Neural cell (in vitro differentiated cells): ENCODE results near the gene TSGA10. TPM values are rescaled to one million over a fixed set of nuclear protein-coding genes. Genes with fewer than 3 reads are reported as not detected.
"Not testable (repeated sequence)": the region's sequence is repeated elsewhere in the genome, so short reads cannot be mapped to it uniquely, and the experiment has no call there.

Experiments used
- H2AFZ ChIP-seq: fragments of 200-600, 300-800 bp; sonication (generic), shearing (Covaris generic); 2 replicates; pipeline ENCODE4 v1.6.0; 2014; ENCODE audit warnings: low read depth, mild to moderate bottlenecking, antibody characterized with exemption, low read length, moderate library complexity
- H3F3A ChIP-seq: fragments of 200-600 bp; shearing (Covaris generic); 2 replicates; pipeline ENCODE4 v1.6.1; 2016; ENCODE audit warnings: mild to moderate bottlenecking, moderate library complexity, mixed read lengths, antibody characterized with exemption, low read length; ENCODE audit not compliant: insufficient read depth, poor library complexity, severe bottlenecking
- H3K27ac ChIP-seq: fragments of 200-600, 300-800 bp; sonication (generic), shearing (Covaris generic); 2 replicates; pipeline ENCODE4 v1.5.1; 2014; ENCODE audit warnings: mild to moderate bottlenecking, low read length, moderate library complexity
- H3K27me3 ChIP-seq: fragments of 300-800, 200-600 bp; sonication (generic), shearing (Covaris generic); 2 replicates; pipeline ENCODE4 v1.6.0; 2014; ENCODE audit warnings: mild to moderate bottlenecking, low read depth, low read length, moderate library complexity; ENCODE audit not compliant: insufficient read depth
- H3K36me3 ChIP-seq: fragments of 300-800, 200-600 bp; sonication (generic), shearing (Covaris generic); 2 replicates; pipeline ENCODE4 v1.5.1; 2014; ENCODE audit warnings: mild to moderate bottlenecking, antibody characterized with exemption, low read length, moderate library complexity; ENCODE audit not compliant: insufficient read depth
- H3K4me2 ChIP-seq: fragments of 300-800, 200-600 bp; sonication (generic), shearing (Covaris generic); 2 replicates; pipeline ENCODE4 v1.6.0; 2014; ENCODE audit warnings: mild to moderate bottlenecking, low read length
- H3K4me3 ChIP-seq: fragments of 300-800, 200-600 bp; sonication (generic), shearing (Covaris generic); 2 replicates; pipeline ENCODE4 v1.5.1; 2014; ENCODE audit warnings: mild to moderate bottlenecking, low read length, moderate library complexity
- H3K79me2 ChIP-seq: fragments of 200-600 bp; shearing (Covaris generic); replicated peaks from 2 replicates; pipeline ENCODE4 v1.6.0; 2014; ENCODE audit warnings: mild to moderate bottlenecking, low read length, moderate library complexity; ENCODE audit not compliant: insufficient read depth
- H3K9ac ChIP-seq: fragments of 300-800, 200-600 bp; sonication (generic), shearing (Covaris generic); 2 replicates; pipeline ENCODE4 v1.6.1; 2016; ENCODE audit warnings: mild to moderate bottlenecking, low read length, mixed read lengths
- H3K9me2 ChIP-seq: fragments of 200-600 bp; shearing (Covaris generic); 2 replicates; pipeline ENCODE4 v1.6.1; 2016; ENCODE audit warnings: mild to moderate bottlenecking, low read length, mixed read lengths; ENCODE audit not compliant: insufficient read depth
- H3K9me3 ChIP-seq: fragments of 200-600, 300-800 bp; sonication (generic), shearing (Covaris generic); 2 replicates; pipeline ENCODE4 v1.6.1; 2016; ENCODE audit warnings: mild to moderate bottlenecking, mixed run types, low read length, moderate library complexity, mixed read lengths
- H4K20me1 ChIP-seq: fragments of 200-600 bp; shearing (Covaris generic); 2 replicates; pipeline ENCODE4 v1.6.1; 2016; ENCODE audit warnings: mild to moderate bottlenecking, mixed run types; ENCODE audit not compliant: insufficient read depth
- EP300 ChIP-seq: fragments of 450-650 bp; conservative IDR thresholded peaks from 2 replicates; pipeline ENCODE4 v1.6.1; 2014; ENCODE audit warnings: antibody characterized with exemption, mild to moderate bottlenecking, moderate library complexity; ENCODE audit not compliant: poor library complexity, severe bottlenecking
- EZH2 ChIP-seq: fragments of 200-600, 300-800 bp; shearing (Covaris generic), sonication (generic); IDR thresholded peaks from 2 replicates; pipeline ENCODE4 v1.6.1; 2014; ENCODE audit warnings: antibody characterized with exemption, low read length, borderline replicate concordance, mild to moderate bottlenecking; ENCODE audit not compliant: insufficient read depth, poor library complexity, severe bottlenecking
- MXI1 ChIP-seq: fragments of 450-650 bp; conservative IDR thresholded peaks from 2 replicates; pipeline ENCODE4 v1.6.1; 2014; ENCODE audit warnings: antibody characterized with exemption, mild to moderate bottlenecking; ENCODE audit not compliant: poor library complexity, severe bottlenecking
- POLR2AphosphoS5 ChIP-seq: IDR thresholded peaks from 2 replicates; pipeline ENCODE4 v1.6.1; 2012
- RAD21 ChIP-seq: fragments of 450-650 bp; conservative IDR thresholded peaks from 2 replicates; pipeline ENCODE4 v1.6.1; 2014; ENCODE audit warnings: antibody characterized with exemption, mild to moderate bottlenecking, moderate library complexity
- REST ChIP-seq: IDR thresholded peaks from 2 replicates; pipeline ENCODE4 v1.6.1; 2012; ENCODE audit warnings: borderline replicate concordance
- SMC3 ChIP-seq: fragments of 450-650 bp; conservative IDR thresholded peaks from 2 replicates; pipeline ENCODE4 v1.6.1; 2014; ENCODE audit warnings: antibody characterized with exemption, mild to moderate bottlenecking, moderate library complexity; ENCODE audit not compliant: poor library complexity
- TAF1 ChIP-seq: IDR thresholded peaks from 2 replicates; pipeline ENCODE4 v1.6.1; 2012; ENCODE audit warnings: low read depth
- polyA plus RNA-seq: library from polyadenylated mRNA; depleted of rRNA; stranded (reverse); fragments of >200 nt; gene quantifications from 2 replicates; pipeline ENCODE4 v1.2.3, GENCODE V29; 2014
- TF ChIP-seq, protein P1 (sequence below): fragments of 450-650 bp; IDR thresholded peaks from 2 replicates; pipeline ENCODE4 v1.5.1; 2014; ENCODE audit warnings: antibody characterized with exemption, mild to moderate bottlenecking, moderate library complexity; ENCODE audit not compliant: poor library complexity, severe bottlenecking

TSGA10 gene
- polyA plus RNA-seq, 1 donor from 2014 or later: 8.0 TPM

- not testable (repeated sequence) for H2AFZ ChIP-seq, H3K27ac ChIP-seq, H3K9ac ChIP-seq, H3K36me3 ChIP-seq, H3K4me3 ChIP-seq, H3F3A ChIP-seq, H4K20me1 ChIP-seq, H3K9me2 ChIP-seq, H3K79me2 ChIP-seq, H3K9me3 ChIP-seq, H3K4me2 ChIP-seq, H3K27me3 ChIP-seq
These were observed 166.0 kb downstream of the TSGA10 start for GRCh38 chr2:98988695-98989094.

DNA sequence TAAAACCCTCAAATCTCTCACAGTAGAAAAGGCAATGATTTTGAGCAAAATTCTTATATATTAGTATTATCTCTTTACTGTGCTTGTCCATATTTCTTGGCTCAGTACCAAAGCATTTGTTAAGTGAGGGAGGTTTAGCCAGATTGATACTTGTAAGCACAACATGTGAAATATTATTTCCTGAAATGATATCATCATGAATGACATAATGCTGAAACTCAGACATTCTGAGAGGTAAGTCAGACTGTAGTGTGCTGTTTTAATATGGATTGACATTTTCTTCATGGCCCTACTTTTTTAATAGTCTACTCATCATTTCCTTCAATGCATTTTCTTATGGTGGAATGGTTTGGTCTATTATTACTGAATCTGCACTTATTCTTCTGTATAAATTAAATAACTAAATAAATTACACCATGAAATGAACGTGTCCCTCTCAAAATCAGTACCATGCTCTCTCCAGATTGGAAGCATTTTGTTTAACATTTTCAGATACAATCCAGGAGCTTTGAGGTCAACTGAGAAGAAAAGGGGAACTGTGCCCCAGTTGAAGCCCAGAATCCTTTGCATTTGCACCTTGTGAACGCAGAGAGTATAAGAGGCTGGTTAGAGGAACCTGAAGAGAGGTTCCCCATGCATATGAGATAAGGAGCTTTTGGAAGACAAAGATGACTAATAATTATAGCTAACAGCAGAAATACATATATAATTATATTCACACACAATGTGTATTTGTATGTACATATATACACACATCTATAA lies 168.7 kb downstream of the TSGA10 start:
- H3K4me2 ChIP-seq: no peak overlapping the region
- no peak overlapping the region for H2AFZ ChIP-seq
- no peaks in the 10 kb centered on the region for H4K20me1 ChIP-seq
- H3K36me3 ChIP-seq: no peaks in the 10 kb centered on the region
- H3K27me3 ChIP-seq: no peaks in the 10 kb centered on the region
- H3F3A ChIP-seq: no peaks in the 10 kb centered on the region
- TF ChIP-seq REST: no peak
- no peak for TF ChIP-seq POLR2AphosphoS5
- TF ChIP-seq RAD21: no peak
- no peak for TF ChIP-seq MXI1
- TF ChIP-seq TAF1: no peak
- no peak for TF ChIP-seq SMC3
- TF ChIP-seq EZH2: no peak
- no peak for TF ChIP-seq EP300
- TF ChIP-seq, protein P1, sequence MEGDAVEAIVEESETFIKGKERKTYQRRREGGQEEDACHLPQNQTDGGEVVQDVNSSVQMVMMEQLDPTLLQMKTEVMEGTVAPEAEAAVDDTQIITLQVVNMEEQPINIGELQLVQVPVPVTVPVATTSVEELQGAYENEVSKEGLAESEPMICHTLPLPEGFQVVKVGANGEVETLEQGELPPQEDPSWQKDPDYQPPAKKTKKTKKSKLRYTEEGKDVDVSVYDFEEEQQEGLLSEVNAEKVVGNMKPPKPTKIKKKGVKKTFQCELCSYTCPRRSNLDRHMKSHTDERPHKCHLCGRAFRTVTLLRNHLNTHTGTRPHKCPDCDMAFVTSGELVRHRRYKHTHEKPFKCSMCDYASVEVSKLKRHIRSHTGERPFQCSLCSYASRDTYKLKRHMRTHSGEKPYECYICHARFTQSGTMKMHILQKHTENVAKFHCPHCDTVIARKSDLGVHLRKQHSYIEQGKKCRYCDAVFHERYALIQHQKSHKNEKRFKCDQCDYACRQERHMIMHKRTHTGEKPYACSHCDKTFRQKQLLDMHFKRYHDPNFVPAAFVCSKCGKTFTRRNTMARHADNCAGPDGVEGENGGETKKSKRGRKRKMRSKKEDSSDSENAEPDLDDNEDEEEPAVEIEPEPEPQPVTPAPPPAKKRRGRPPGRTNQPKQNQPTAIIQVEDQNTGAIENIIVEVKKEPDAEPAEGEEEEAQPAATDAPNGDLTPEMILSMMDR: no peak
- no peaks in the 10 kb centered on the region for H3K9me3 ChIP-seq
- no peaks in the 10 kb centered on the region for H3K79me2 ChIP-seq
- H3K4me3 ChIP-seq: no peak overlapping the region
- H3K9me2 ChIP-seq: no peaks in the 10 kb centered on the region
- H3K9ac ChIP-seq: no peak overlapping the region
- H3K27ac ChIP-seq: no peak overlapping the region

DNA sequence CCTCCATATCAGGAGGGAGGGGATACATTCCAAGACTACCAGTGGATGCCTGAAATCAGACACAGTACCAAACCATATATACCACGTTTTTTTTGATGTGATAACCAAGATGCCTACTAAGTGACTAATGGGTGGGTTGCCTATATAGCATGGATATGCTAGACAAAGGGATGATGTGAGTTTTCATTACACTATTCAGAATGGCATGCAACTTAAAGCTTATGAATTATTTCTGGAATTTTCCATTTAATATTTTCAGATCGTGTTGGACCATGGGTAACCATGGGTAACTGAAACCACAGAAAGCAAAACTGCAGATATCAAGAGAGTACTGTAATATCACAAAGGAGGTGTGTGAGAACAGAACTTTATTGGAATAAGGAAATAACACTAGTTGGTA lies 179.1 kb downstream of the TSGA10 start:
- Histone ChIP-seq H3K9me3 (peaks cover 8% of the 10 kb centered on the region), H3K36me3 (no peaks in the 10 kb centered on the region), H3K27ac (no peak overlapping the region), H3K9ac (no peak overlapping the region), H3K4me3 (no peak overlapping the region), H3F3A (no peaks in the 10 kb centered on the region), H3K4me2 (no peak overlapping the region), H4K20me1 (no peaks in the 10 kb centered on the region), H3K79me2 (no peaks in the 10 kb centered on the region), H3K9me2 (no peaks in the 10 kb centered on the region), H3K27me3 (no peaks in the 10 kb centered on the region), H2AFZ (no peak overlapping the region)
- TF ChIP-seq EP300 (no peak), REST (no peak), POLR2AphosphoS5 (no peak), TAF1 (no peak), RAD21 (no peak), EZH2 (no peak), MXI1 (no peak), SMC3 (no peak)
- TF ChIP-seq, protein P1: no peak
